ENCODE measurements around the gene KRI1.

DNA sequence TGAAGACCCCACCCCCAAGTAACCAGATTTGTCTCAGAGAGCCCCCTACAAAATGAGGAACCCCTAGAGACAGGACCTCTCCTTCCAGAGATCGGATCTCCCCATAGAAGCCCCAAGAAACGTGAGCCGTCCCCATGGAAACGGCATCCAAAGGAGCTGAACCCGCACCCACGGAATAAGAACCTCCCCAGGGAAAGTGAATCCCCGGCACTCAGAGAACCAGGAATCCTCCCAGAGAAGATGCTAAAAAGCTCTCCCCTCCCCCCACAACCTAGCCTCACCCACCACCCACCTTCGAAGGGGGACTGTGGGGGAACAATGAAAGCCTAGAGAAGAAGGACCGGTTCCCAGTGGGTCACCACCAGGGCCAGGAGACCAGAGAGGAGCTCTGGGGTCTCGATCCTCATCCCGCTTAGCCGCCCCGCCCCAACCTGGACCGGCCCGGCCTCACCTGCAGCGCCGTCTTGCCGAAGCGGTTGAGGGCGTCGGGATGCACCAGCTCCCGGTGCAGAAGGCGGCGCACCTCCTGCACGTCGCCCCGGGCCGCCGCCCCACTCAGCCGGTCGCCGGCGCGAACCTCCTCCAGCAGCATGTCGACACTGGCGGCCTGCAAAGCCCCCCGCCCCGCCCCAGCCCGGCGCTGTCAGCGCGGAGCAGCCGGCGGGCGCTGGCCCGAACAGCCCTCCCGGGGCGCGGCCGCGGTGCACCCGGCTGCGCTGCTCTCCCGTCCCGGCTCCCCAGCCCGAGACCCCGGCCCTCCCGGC lies 2.4 kb upstream of the KRI1 start:
- no peak for TF ChIP-seq POLR2A (IDR thresholded peaks at IDR 0.05)
- TF ChIP-seq, protein P1, sequence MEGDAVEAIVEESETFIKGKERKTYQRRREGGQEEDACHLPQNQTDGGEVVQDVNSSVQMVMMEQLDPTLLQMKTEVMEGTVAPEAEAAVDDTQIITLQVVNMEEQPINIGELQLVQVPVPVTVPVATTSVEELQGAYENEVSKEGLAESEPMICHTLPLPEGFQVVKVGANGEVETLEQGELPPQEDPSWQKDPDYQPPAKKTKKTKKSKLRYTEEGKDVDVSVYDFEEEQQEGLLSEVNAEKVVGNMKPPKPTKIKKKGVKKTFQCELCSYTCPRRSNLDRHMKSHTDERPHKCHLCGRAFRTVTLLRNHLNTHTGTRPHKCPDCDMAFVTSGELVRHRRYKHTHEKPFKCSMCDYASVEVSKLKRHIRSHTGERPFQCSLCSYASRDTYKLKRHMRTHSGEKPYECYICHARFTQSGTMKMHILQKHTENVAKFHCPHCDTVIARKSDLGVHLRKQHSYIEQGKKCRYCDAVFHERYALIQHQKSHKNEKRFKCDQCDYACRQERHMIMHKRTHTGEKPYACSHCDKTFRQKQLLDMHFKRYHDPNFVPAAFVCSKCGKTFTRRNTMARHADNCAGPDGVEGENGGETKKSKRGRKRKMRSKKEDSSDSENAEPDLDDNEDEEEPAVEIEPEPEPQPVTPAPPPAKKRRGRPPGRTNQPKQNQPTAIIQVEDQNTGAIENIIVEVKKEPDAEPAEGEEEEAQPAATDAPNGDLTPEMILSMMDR (IDR thresholded peaks at IDR 0.05) = no peak

Measured in ovary (tissue), 3 donors.